GM21390 (cell line): ENCODE data around the gene RTEL1.
"Not testable (repeated sequence)": the region's sequence is repeated elsewhere in the genome, so short reads cannot be mapped to it uniquely, and the experiment has no call there.

Source experiments
- ATAC-seq: cut with Tn5 transposase; IDR thresholded peaks from one replicate; pipeline ENCODE4 v1.9.1; 2021; ENCODE audit not compliant: unreplicated experiment

Gene RTEL1

GRCh38 chr20:63664861-63665594 is 6.9 kb downstream of the RTEL1 start:
- ATAC-seq: no peak

DNA sequence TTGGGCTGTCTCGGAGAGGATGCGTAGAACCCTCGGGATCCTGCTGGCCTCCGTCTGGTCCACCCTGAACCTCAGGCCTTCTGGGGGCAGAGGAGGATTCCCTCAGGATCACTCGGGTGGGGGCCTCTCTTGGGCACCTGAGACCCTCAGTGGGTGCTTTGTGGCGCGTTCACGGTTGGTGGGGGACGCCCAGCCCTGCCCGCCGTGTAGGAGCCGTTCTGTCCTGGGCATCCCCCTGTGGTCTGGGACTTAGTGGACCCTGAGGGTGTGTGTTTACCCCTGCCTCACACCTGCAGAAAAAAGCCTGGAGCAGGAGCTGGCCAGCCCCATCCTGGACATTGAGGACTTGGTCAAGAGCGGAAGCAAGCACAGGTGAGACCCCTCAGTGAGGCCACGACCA is 7.6 kb downstream of the RTEL1 start:
- no peak for ATAC-seq

DNA sequence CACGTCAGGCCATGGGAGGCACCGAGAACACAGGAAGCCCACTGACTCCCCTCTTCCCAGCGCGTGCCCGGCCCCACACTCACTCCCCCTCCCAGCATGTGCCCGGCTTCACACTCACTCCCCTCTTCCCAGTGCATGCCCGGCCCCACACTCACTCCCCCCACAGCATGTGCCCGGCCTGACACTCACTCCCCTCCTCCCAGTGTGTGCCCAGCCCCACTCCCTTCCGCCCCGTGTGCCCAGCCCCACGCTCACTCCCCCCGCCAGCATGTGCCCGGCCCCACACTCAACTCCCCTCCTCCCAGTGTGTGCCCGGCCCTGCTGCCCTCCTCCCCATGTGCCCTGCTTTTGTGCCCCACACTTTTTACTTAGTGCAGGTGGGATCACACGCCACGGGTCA is 9.7 kb downstream of the RTEL1 start:
- ATAC-seq: no peak

DNA sequence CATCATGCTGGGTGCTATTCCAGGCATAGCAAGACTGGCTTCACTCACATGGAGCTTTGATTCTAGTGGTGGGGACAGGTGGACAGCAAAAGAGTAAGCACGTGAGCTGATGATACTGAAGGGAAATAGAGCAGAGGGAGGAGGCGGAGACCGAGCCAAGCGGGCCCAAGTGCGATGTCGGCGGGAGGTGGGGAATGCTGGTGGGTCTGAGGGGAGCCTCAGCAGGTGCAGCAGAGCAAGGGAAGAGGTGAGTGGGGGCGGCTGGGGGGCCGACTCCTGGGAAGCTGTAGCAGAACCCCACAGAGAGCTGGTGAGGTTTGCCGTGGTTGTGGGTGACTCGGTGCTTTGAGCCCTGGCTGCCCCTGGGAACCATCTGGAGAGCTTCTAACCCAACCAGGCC is 10.2 kb downstream of the RTEL1 start:
- ATAC-seq: no peak

- ATAC-seq: not testable (repeated sequence)
These were observed 13.6 kb downstream of the RTEL1 start for GRCh38 chr20:63671695-63672094.

- ATAC-seq: no peak
These were observed 14.6 kb downstream of the RTEL1 start for GRCh38 chr20:63672666-63673065.

- no peak for ATAC-seq
These were observed 15.8 kb downstream of the RTEL1 start for GRCh38 chr20:63673951-63674350.

- no peak for ATAC-seq
These were observed 17.7 kb downstream of the RTEL1 start for GRCh38 chr20:63675681-63676368.

DNA sequence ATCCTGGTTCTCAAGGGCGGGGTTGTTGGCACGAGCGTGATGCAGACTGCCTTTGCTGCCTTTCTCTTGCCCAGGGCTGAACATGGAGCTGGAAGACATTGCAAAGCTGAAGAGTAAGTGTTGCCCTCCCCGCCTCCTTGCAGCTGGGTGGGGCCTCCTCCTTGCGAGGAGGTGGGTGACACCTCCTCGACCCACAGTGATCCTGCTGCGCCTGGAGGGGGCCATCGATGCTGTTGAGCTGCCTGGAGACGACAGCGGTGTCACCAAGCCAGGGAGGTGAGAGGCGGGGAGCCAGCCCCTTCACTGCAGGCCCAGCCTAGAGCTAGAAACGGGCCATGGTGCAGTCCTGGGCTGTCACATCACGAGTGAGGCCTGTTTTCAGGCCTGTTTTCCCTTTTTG is 20.0 kb downstream of the RTEL1 start:
- ATAC-seq: no peak

- ATAC-seq: no peak
These were observed 20.8 kb downstream of the RTEL1 start for GRCh38 chr20:63678667-63679465.

DNA sequence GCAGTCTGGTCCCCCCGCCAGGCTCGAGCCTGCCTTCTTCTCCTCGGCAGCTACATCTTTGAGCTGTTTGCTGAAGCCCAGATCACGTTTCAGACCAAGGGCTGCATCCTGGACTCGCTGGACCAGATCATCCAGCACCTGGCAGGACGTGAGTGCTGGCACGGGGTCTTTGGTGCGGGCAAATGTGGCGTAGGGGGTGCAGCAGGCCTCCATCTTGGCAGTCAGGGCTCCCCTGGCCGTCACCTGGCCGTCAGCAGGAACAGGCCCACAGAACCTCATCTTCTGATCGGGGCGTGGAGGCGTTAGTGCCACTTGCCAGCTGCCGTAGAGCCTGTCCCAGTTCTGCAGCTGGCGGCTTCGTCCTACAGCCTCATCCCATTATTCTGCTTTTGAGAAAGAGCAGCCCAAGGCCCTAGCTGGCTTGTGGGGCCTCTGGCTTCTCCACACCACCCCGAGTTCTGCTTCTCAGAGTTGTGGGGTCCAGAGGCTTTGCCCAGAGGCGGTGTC is 21.7 kb downstream of the RTEL1 start:
- no peak for ATAC-seq

DNA sequence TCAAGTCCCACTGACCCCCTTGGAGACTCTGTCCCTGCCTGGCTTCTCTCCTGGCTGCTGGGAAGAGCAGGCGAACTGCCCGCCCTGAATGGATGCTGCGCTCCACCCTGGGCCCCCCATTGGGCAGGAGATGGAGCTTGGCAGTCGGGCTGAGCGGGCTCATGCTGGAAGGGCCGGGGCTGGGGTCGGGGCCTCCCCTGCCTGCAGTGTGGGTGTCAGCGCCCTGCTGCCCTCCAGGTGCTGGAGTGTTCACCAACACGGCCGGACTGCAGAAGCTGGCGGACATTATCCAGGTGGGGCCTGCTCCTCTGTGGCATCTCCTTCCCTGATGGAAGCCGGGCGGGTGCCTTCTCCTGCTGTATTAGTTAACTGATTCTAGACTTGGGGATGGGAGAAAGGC is 22.3 kb downstream of the RTEL1 start:
- no peak for ATAC-seq

GRCh38 chr20:63680857-63681608 is 22.9 kb downstream of the RTEL1 start:
- no peak for ATAC-seq

DNA sequence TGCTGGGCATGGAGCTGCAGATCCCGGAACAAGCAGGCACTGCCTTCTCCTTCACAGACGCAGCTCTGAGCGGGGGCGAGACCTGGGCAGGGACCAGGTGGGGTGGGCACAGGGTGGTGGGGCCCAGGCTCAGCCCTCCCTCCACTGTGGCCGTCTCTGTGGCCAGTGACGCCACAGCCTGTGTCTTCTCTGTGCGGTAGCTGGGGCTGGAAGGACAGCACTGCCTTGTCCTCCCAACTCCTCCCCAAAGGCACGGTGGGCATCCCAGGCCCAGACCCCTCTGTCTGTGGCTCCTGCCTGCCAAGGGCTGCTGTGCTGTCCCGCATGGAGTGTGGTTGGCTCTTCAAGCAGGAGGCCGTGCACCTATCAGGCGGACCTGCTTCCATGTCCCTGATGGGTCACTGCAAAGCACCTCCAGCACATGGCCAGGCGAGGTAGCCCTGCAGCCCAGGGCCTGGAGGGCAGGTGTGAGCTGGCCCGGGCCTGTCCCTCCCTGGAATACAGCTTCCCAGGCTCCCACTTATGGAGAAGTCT is 23.6 kb downstream of the RTEL1 start:
- ATAC-seq: no peak

GRCh38 chr20:63682384-63683139 is 24.4 kb downstream of the RTEL1 start:
- ATAC-seq: no peak

DNA sequence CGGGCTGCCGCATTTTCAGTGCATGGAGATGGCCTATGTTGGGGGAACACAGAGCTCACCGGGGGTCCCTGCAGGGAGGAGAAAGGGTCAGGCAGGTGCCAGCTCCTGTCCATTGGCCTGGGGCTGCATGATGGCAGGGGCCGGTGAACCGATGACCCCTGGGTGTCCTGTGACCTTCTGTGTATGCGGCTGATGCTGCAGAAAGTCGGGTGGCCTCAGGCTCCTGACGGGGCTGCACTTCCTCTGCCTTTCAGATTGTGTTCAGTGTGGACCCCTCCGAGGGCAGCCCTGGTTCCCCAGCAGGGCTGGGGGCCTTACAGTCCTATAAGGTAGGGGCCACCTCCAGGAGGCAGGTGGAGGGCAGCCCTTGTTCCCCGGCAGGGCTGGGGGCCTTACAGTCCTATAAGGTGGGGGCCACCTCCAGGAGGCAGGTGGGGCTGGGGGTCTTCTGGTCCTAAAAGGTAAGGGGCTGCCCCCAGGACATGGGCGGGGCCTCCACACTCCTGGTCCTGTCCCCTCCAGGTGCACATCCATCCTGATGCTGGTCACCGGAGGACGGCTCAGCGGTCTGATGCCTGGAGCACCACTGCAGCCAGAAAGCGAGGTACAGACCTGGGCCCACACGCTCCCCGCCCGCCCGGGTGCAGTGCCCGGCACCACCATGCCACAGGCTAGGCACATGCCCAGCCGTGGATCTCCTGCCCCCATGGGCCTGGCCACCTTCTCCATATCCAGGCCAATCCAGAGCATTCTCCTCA is 27.3 kb downstream of the RTEL1 start:
- no peak for ATAC-seq

GRCh38 chr20:63686094-63686491 is 28.0 kb downstream of the RTEL1 start:
- ATAC-seq: no peak

DNA sequence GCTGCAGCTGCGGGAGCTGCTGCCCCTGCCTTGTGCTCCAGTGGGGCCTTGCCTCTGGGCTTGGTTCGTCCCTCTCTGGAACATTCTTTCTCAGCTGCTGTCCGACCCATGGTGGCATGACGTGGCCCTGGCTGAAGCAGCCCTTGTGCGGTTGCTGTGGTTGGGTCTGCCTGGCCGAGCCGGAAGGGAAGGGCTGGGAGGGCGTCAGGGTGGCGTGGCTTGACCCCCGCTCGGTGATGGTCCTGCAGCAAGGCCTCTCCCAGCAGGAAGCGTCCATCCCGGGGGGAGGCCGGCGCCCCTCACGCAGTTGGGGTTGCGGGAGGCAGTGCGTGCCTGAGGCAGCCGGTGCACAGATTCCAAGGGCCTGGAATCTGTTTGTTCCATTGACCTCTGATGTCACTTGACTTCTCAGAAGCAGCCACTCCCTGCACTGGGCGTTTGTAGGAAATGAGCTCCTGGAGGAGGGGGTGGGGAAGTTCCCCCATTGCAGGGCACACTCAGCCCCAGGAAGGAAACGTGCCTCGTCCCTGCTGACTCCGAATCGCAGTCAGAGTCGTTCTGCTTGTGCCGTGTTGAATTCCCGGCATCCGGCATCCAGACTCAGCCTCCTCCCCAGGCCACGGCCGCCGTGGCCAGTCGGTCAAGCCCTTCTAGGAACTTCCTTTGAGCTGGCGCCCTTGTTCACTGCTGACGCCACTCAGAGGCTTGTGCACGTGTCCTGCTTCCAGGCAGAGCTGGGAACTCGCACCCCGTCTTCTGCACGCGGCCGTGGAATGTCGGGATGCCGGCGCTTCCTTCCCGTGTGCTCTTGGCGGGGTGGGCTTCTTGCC is 28.6 kb downstream of the RTEL1 start:
- ATAC-seq: no peak
